H1 (cell line): ENCODE results near the gene TANC1. TPM values are rescaled to one million over a fixed set of nuclear protein-coding genes. Genes with fewer than 3 reads are reported as not detected.

Source experiments
- ASH2L ChIP-seq: fragments of 200-600, 300-600 bp; sonication (generic); IDR thresholded peaks from one replicate; pipeline ENCODE4 v1.7.1; 2017; ENCODE audit warnings: low read length
- CTBP2 ChIP-seq: IDR thresholded peaks from 2 replicates; pipeline ENCODE4 v1.7.0; 2011; ENCODE audit warnings: borderline replicate concordance, mild to moderate bottlenecking, moderate library complexity, mixed read lengths, low read length; ENCODE audit not compliant: insufficient read depth, insufficient read length
- KDM5A ChIP-seq: fragments of 200-600 bp; IDR thresholded peaks from 2 replicates; pipeline ENCODE4 v1.7.1; 2012; ENCODE audit warnings: mild to moderate bottlenecking, low read length, inconsistent platforms, mixed read lengths
- RXRA ChIP-seq: IDR thresholded peaks from 2 replicates; pipeline ENCODE4 v1.6.1; 2011; ENCODE audit warnings: low read depth, mild to moderate bottlenecking, low read length, moderate library complexity; ENCODE audit not compliant: insufficient read depth
- polyA plus RNA-seq, 7 experiments: library from polyadenylated mRNA; depleted of rRNA in 3 of 7; stranded (reverse) in 5 of 7; unstranded in 2 of 7; fragments of >200 nt in 5 of 7; fragments of 200-250 nt in 2 of 7; gene quantifications; 1 replicate in 5 of 7; 2 replicates in 1 of 7; 4 replicates in 1 of 7; pipeline versions ENCODE4 v1.2.1 to v1.2.3, GENCODE V29; 2011 to 2013; ENCODE audit warnings: missing spikeins in 2 of 7, mixed read lengths in 2 of 7
- total RNA-seq: library from RNA; stranded (reverse); fragmentation: NEBNext Ultra II Directional; extraction: Animal tissue kit (Norgen Biotek cat#: 25700); gene quantifications from 2 replicates; pipeline ENCODE4 v1.2.1, GENCODE V29; 2021
- TF ChIP-seq, protein P1 (sequence below): IDR thresholded peaks from 2 replicates; pipeline ENCODE4 v1.6.1; 2011; ENCODE audit warnings: low read length, improper control_type of control experiment

The TANC1 gene
- total and polyA plus RNA-seq, 2 of the 8 experiments (the other 6 are each of a cell fraction or from before 2014, with no cell fraction given): 4.1 to 7.6 TPM

DNA sequence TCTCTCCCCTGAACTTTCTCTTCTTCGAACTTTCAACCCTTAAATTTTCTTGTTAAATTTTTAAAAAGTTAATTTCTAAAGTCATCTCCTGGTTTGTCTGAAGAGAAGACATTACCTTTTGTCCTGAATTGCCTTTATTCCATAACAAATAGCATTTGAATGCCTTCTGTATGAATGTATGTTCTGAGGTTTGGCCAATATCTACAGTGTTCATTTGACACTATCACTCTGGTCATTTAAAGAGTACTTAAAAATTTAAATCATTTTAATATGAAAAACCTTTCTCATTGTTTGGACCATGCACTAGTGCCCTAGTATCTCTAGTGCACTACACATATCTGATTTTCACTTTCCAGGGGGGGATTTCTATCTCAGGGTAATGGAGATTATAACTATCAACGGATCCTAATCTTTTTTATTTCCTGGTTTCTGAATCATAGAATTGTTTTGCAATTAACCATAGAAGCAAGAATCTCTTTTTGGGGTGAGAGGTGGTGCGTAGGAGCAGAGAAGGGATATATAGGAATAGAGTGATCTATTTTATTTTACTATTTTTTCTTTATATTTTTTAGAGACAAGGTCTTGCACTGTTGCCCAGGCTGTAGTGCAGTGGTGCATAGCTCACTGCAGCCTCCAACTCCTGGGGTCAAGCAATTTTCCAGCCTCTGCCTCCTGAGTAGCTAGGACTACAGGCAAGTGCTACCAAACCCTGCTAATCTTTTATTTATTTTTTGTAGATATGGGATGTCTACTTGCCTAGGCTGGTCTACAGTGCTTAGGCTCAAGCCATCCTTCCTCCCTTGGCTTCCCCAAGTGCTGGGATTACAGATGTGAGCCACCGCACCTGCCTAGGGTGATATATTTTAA is 25.5 kb downstream of the TANC1 start (continued):
- TF ChIP-seq, protein P1, sequence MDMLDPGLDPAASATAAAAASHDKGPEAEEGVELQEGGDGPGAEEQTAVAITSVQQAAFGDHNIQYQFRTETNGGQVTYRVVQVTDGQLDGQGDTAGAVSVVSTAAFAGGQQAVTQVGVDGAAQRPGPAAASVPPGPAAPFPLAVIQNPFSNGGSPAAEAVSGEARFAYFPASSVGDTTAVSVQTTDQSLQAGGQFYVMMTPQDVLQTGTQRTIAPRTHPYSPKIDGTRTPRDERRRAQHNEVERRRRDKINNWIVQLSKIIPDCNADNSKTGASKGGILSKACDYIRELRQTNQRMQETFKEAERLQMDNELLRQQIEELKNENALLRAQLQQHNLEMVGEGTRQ: no peak
- TF ChIP-seq CTBP2 (no peak), ASH2L (no peak), RXRA (no peak), KDM5A (no peak)
